PC-9 (cell line): Measurements from ENCODE around the gene UVRAG. TPM values are rescaled to one million over a fixed set of nuclear protein-coding genes. Genes with fewer than 3 reads are reported as not detected.

ENCODE experiments used
- BruUV-seq: library from RNA; stranded (reverse); fragments of 400-500 nt; replicated peaks from 2 replicates; lab custom pipeline; 2021; lab: Mats Ljungman, UMichigan
- CTCF ChIA-PET: fragments of 300-600 bp; sonication (Branson Sonifier 250); formaldehyde crosslinking; loops from one replicate; lab custom pipeline; 2022; ENCODE audit warnings: antibody characterized with exemption; lab: Charles Lee
- POLR2A ChIA-PET: fragments of 300-600 bp; sonication (Branson Sonifier 250); formaldehyde crosslinking; loops from one replicate; lab custom pipeline; 2022; ENCODE audit warnings: antibody characterized with exemption; ENCODE audit not compliant: unreplicated experiment; lab: Charles Lee
- DNase-seq, 2 experiments: peaks; one replicate each; pipeline versions ENCODE4 v3.0.0 to v3.0.0-alpha.2; 2015 to 2022; ENCODE audit warnings: mixed read lengths in 1 of 2
- H2AFZ ChIP-seq: fragments of 200-600 bp; sonication (generic); 2 replicates; pipeline ENCODE4 v1.8.1; 2017; ENCODE audit warnings: antibody characterized with exemption
- H3F3A ChIP-seq: fragments of 200-600 bp; sonication (generic); 2 replicates; pipeline ENCODE4 v1.8.1; 2017; ENCODE audit warnings: antibody characterized with exemption, mild to moderate bottlenecking, low read depth; ENCODE audit not compliant: insufficient read depth
- H3K27ac ChIP-seq: fragments of 200-600 bp; sonication (generic); 2 replicates; pipeline ENCODE4 v1.6.1; 2016; ENCODE audit warnings: mixed run types
- H3K27me3 ChIP-seq: fragments of 200-600 bp; sonication (generic); 2 replicates; pipeline ENCODE4 v1.6.1; 2016; ENCODE audit warnings: low read depth, mixed run types; ENCODE audit not compliant: insufficient read depth
- H3K36me3 ChIP-seq: fragments of 200-600 bp; sonication (generic); 2 replicates; pipeline ENCODE4 v1.6.1; 2016; ENCODE audit warnings: low read depth, mixed run types
- H3K4me1 ChIP-seq: fragments of 200-600 bp; sonication (generic); replicated peaks from 2 replicates; pipeline ENCODE4 v1.6.1; 2016; ENCODE audit warnings: mixed run types; ENCODE audit not compliant: insufficient read depth
- H3K4me2 ChIP-seq: fragments of 200-600 bp; sonication (generic); 2 replicates; pipeline ENCODE4 v1.6.1; 2017; ENCODE audit warnings: mixed run types
- H3K4me3 ChIP-seq: fragments of 200-600 bp; sonication (generic); 2 replicates; pipeline ENCODE4 v1.6.1; 2016; ENCODE audit warnings: mixed run types
- H3K79me2 ChIP-seq: fragments of 200-600 bp; sonication (generic); 2 replicates; pipeline ENCODE4 v1.6.1; 2017; ENCODE audit warnings: low read depth, mixed run types
- H3K9me2 ChIP-seq: fragments of 200-600 bp; sonication (generic); 2 replicates; pipeline ENCODE4 v1.8.1; 2017; ENCODE audit warnings: mild to moderate bottlenecking; ENCODE audit not compliant: insufficient read depth
- H3K9me3 ChIP-seq: fragments of 200-600 bp; sonication (generic); 2 replicates; pipeline ENCODE4 v1.8.1; 2016; ENCODE audit warnings: low read depth; ENCODE audit not compliant: insufficient read depth
- H4K20me1 ChIP-seq: fragments of 200-600 bp; sonication (generic); 2 replicates; pipeline ENCODE4 v1.8.1; 2017; ENCODE audit not compliant: insufficient read depth
- CTCF ChIP-seq: fragments of 200-600 bp; sonication (generic); conservative IDR thresholded peaks from 2 replicates; pipeline ENCODE4 v1.6.1; 2017; ENCODE audit warnings: mixed run types, antibody characterized with exemption, mild to moderate bottlenecking, moderate library complexity
- EZH2 ChIP-seq: fragments of 200-600 bp; sonication (generic); IDR thresholded peaks from 2 replicates; pipeline ENCODE4 v1.8.0; 2017; ENCODE audit warnings: antibody characterized with exemption, low read depth
- intact Hi-C: fragments of 100-400 bp; cut with micrococcal nuclease; formaldehyde crosslinking; loops from one replicate; pipeline ENCODE4 v1.10.0; 2022; ENCODE audit not compliant: unreplicated experiment
- total RNA-seq: library from RNA; stranded (reverse); gene quantifications from 2 replicates; pipeline ENCODE4 v1.2.3, GENCODE V29; 2021

UVRAG gene
- total RNA-seq, 1 experiment from 2014 or later = 20.4 TPM

DNA sequence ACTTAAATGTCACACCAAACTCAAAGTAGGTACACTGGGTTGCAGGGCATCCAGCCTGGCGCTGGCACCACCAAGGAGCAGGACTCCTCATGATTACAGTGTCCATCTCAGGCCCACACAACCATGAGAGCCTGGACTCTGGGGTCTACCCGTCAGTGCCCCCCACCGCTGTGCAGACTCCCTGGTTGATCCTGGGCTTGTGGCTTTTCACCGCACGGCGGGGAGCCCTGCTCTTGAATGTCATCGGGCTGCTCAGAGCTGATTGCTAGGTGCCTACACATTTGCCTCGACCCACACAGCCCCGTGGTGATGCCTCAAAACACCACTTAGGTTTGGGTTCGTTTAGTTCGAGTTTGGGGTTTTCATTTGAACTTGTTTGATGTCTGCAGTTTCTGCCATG lies 328.3 kb downstream of the UVRAG start:
- Histone ChIP-seq H3K4me2 (no peak overlapping the region), H3K36me3 (no peaks in the 10 kb centered on the region), H3K4me1 (no peaks in the 10 kb centered on the region), H3K27ac (no peak overlapping the region), H4K20me1 (no peaks in the 10 kb centered on the region), H2AFZ (no peak overlapping the region), H3K4me3 (no peak overlapping the region), H3F3A (no peaks in the 10 kb centered on the region), H3K9me3 (no peaks in the 10 kb centered on the region), H3K9me2 (peaks cover 7% of the 10 kb centered on the region; the same call in 1 of the 2 replicates), H3K79me2 (no peaks in the 10 kb centered on the region), H3K27me3 (no peaks in the 10 kb centered on the region)
- CTCF ChIA-PET = interaction anchor here (0.5 kb wide), 1 partner anchor 12 kb away, joined by 3 read pairs; no protein-coding TSS in a partner anchor
- TF ChIP-seq EZH2 = no peak
- TF ChIP-seq CTCF = no peak
- no peak for DNase-seq
- no TSS peak for BruUV-seq
- intact Hi-C loops = no loop called here
- POLR2A ChIA-PET = no interaction called here

DNA sequence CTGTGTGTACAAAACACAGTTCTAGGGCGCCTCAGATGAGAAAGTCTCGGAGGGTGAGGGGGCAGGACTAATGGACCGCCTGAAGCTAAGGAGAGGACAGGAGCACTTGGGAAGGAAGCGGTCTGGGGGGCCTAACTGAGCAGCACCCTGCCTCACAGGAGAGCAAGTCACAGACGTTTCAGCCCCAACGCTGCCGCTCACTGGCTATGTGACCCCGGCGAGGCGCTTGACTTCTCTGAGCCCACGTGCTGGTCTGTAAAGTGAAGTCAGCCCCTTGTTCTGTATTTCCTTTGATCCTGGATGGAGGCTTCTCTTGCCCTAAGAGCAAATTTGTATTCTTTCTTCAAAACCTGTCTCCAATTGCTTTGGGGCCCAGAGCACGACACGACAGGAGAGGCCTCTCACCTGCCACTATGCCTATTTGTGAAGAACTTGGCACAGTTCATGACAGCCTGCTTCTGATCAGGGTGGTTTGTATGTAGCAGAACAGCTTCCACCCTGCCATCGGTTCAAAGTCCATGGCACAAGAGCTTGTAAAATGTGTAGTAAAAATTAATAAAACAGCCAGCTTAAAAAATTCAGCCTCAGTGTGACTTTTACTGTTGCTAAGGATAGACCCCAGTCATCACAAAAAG lies 332.2 kb downstream of the UVRAG start:
- H4K20me1 ChIP-seq = no peaks in the 10 kb centered on the region
- intact Hi-C loops = no loop called here
- no peaks in the 10 kb centered on the region for H3K79me2 ChIP-seq
- H2AFZ ChIP-seq = no peak overlapping the region
- H3K9me2 ChIP-seq = peaks cover 7% of the 10 kb centered on the region; the same call in 1 of the 2 replicates
- no peaks in the 10 kb centered on the region for H3K36me3 ChIP-seq
- peaks cover 13% of the 10 kb centered on the region for H3K4me1 ChIP-seq
- H3K27me3 ChIP-seq = no peaks in the 10 kb centered on the region
- H3K27ac ChIP-seq = no peak overlapping the region
- H3K4me2 ChIP-seq = no peak overlapping the region
- no peak overlapping the region for H3K4me3 ChIP-seq
- no peak for TF ChIP-seq CTCF
- no peak for TF ChIP-seq EZH2
- no peak for DNase-seq
- BruUV-seq = no TSS peak
- ChIA-PET CTCF (no interaction called here), POLR2A (interaction anchor here (0.6 kb wide), 1 partner anchor 10 kb away, joined by 4 read pairs; no protein-coding TSS in a partner anchor)
- peaks cover 12% of the 10 kb centered on the region for H3F3A ChIP-seq
- H3K9me3 ChIP-seq = no peaks in the 10 kb centered on the region

DNA sequence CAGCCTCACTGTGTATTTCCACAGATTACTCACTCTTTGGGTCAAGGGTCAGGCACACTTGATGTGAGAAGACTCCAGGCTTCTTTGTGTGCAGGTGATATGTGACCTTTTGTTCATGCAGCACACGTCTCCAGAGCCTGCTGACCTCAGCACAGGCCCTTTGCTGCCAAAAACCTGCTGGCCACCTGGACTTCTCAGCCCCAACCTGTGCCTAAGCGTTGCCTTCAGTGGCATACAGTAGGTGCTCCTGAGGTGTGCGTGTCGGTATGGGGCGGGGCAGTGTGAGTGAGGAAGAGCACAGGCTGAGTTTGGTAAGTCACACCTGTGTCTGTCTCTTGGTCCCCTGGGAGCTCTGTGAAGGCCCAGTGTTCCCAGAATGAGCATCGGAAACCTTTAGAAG lies 333.2 kb downstream of the UVRAG start:
- H3K4me3 ChIP-seq = no peak overlapping the region
- no peaks in the 10 kb centered on the region for H3K27me3 ChIP-seq
- DNase-seq = no peak
- no peak overlapping the region for H3K4me2 ChIP-seq
- no TSS peak for BruUV-seq
- peaks cover 22% of the 10 kb centered on the region for H3F3A ChIP-seq
- H3K9me2 ChIP-seq = peaks cover 7% of the 10 kb centered on the region; the same call in 1 of the 2 replicates
- H2AFZ ChIP-seq = no peak overlapping the region
- H3K27ac ChIP-seq = no peak overlapping the region
- H3K79me2 ChIP-seq = no peaks in the 10 kb centered on the region
- ChIA-PET POLR2A (no interaction called here), CTCF (no interaction called here)
- no peaks in the 10 kb centered on the region for H3K36me3 ChIP-seq
- intact Hi-C loops = no loop called here
- H4K20me1 ChIP-seq = no peaks in the 10 kb centered on the region
- peaks cover 23% of the 10 kb centered on the region for H3K4me1 ChIP-seq
- no peaks in the 10 kb centered on the region for H3K9me3 ChIP-seq
- TF ChIP-seq CTCF (no peak), EZH2 (no peak)
